ENCODE data around the gene TTLL11. TPM values are rescaled to one million over a fixed set of nuclear protein-coding genes. Genes with fewer than 3 reads are reported as not detected.

Gene TTLL11
- total and polyA plus RNA-seq, 4 donors: 3.6 to 7.8 (median 5.9) TPM

GRCh38 chr9:122090287-122090883 lies 2.7 kb downstream of the TTLL11 start:
- Histone ChIP-seq H3K27ac (ENCODE audit: low read depth in 1 of 2, low read length in 1 of 2) (no peak overlapping the region), H3K36me3 (ENCODE audit: control insufficient read depth in 4 of 4, insufficient read depth in 4 of 4, low read length in 4 of 4) (no peaks in the 10 kb centered on the region)

GRCh38 chr9:122088880-122089706 lies 4.0 kb downstream of the TTLL11 start:
- DNase-seq: no peak
- Histone ChIP-seq H3K36me3 (ENCODE audit: control insufficient read depth in 4 of 4, insufficient read depth in 4 of 4, low read length in 4 of 4) (no peaks in the 10 kb centered on the region), H3K27ac (ENCODE audit: low read depth in 1 of 2, low read length in 1 of 2) (no peak overlapping the region), H3K27me3 (ENCODE audit: control insufficient read depth in 3 of 3, insufficient read depth in 3 of 3, low read length in 2 of 3) (no peaks in the 10 kb centered on the region), H3K9ac (ENCODE audit: insufficient read depth in 1 of 2, low read length in 2 of 2) (no peak overlapping the region), H3K4me3 (no peak overlapping the region), H3K9me3 (ENCODE audit: control insufficient read depth in 4 of 4, insufficient read depth in 3 of 4, low read length in 3 of 4) (no peaks in the 10 kb centered on the region), H3K4me1 (ENCODE audit: control insufficient read depth in 5 of 5, insufficient read depth in 5 of 5, low read length in 5 of 5) (peaks cover 6 to 16% (median 10%) of the 10 kb centered on the region in 5 donors)
- WGBS, 2 donors: 75 to 76% methylated on average over 4 of the region's 4 CpGs
- ATAC-seq (ENCODE audit: insufficient read depth, low FRiP score): no peak
- no peak for TF ChIP-seq CTCF (IDR thresholded peaks at IDR 0.05; ENCODE audit: control extremely low read depth, extremely low read depth)

More at GRCh38 chr9:122090287-122090883, 2.7 kb downstream of the TTLL11 start:
- Histone ChIP-seq H3K27me3 (ENCODE audit: control insufficient read depth in 3 of 3, insufficient read depth in 3 of 3, low read length in 2 of 3) (no peaks in the 10 kb centered on the region), H3K4me1 (ENCODE audit: control insufficient read depth in 5 of 5, insufficient read depth in 5 of 5, low read length in 5 of 5) (peaks cover 6 to 16% (median 10%) of the 10 kb centered on the region in 5 donors), H3K4me3 (no peak overlapping the region), H3K9ac (ENCODE audit: insufficient read depth in 1 of 2, low read length in 2 of 2) (no peak overlapping the region), H3K9me3 (ENCODE audit: control insufficient read depth in 4 of 4, insufficient read depth in 3 of 4, low read length in 3 of 4) (no peaks in the 10 kb centered on the region)
- WGBS, 2 donors: 89 to 91% methylated on average over 9 of the region's 9 CpGs
- ATAC-seq (ENCODE audit: insufficient read depth, low FRiP score) (no peak), DNase-seq (no peak)
- TF ChIP-seq CTCF (IDR thresholded peaks at IDR 0.05; ENCODE audit: control extremely low read depth, extremely low read depth): no peak

GRCh38 chr9:122087406-122088200 lies 5.5 kb downstream of the TTLL11 start:
- no peak overlapping the region for H3K9ac ChIP-seq (ENCODE audit: insufficient read depth in 1 of 2, low read length in 2 of 2)
- H3K27ac ChIP-seq (ENCODE audit: low read depth in 1 of 2, low read length in 1 of 2): peak overlapping the region in 1 of 2 donors; percentile 60

More at GRCh38 chr9:122087406-122088200, 5.5 kb downstream of the TTLL11 start:
- H3K4me3 ChIP-seq: no peak overlapping the region
- DNase-seq: no peak
- TF ChIP-seq CTCF (IDR thresholded peaks at IDR 0.05; ENCODE audit: control extremely low read depth, extremely low read depth): no peak
- no peaks in the 10 kb centered on the region for H3K36me3 ChIP-seq (ENCODE audit: control insufficient read depth in 4 of 4, insufficient read depth in 4 of 4, low read length in 4 of 4)
- WGBS, 2 donors: 86 to 94% methylated on average over 8 of the region's 8 CpGs
- H3K4me1 ChIP-seq (ENCODE audit: control insufficient read depth in 5 of 5, insufficient read depth in 5 of 5, low read length in 5 of 5): peaks cover 6 to 13% (median 10%) of the 10 kb centered on the region in 5 donors
- H3K27me3 ChIP-seq (ENCODE audit: control insufficient read depth in 3 of 3, insufficient read depth in 3 of 3, low read length in 2 of 3): no peaks in the 10 kb centered on the region
- ATAC-seq (ENCODE audit: insufficient read depth, low FRiP score): no peak
- no peaks in the 10 kb centered on the region for H3K9me3 ChIP-seq (ENCODE audit: control insufficient read depth in 4 of 4, insufficient read depth in 3 of 4, low read length in 3 of 4)
